ENCODE data around the gene FBXL12. TPM values are rescaled to one million over a fixed set of nuclear protein-coding genes. Genes with fewer than 3 reads are reported as not detected.
"Not testable (repeated sequence)": the region's sequence is repeated elsewhere in the genome, so short reads cannot be mapped to it uniquely, and the experiment has no call there.

Gene FBXL12
- total RNA-seq, 2 experiments from 2014 or later, result 27.3 to 30.8 TPM

DNA sequence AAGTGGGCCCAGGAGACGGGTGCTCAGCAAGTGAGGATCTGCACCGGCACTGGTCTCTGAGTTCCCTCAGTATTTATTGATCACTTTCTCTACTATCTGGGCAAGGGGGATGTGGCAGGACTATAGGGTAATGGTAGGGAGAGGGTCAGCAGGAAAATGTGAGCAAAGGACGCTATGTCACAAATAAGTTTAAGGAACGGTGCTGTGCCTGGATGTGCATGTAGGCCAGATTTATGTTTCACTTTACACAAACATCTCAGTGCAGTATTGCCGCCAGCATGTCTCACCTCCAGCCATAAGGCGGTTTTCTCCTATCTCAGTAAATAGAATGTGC, 34.7 kb downstream of the FBXL12 start:
- ATAC-seq; H3K36me3 Mint-ChIP-seq; CTCF ChIA-PET; H3K27ac Mint-ChIP-seq; H3K9me3 Mint-ChIP-seq (ENCODE audit: low read depth); DNase-seq; H3K27me3 Mint-ChIP-seq; H3K4me3 Mint-ChIP-seq: not testable (repeated sequence)
- H3K4me1 Mint-ChIP-seq, result peaks cover 20% of the 10 kb centered on the region

DNA sequence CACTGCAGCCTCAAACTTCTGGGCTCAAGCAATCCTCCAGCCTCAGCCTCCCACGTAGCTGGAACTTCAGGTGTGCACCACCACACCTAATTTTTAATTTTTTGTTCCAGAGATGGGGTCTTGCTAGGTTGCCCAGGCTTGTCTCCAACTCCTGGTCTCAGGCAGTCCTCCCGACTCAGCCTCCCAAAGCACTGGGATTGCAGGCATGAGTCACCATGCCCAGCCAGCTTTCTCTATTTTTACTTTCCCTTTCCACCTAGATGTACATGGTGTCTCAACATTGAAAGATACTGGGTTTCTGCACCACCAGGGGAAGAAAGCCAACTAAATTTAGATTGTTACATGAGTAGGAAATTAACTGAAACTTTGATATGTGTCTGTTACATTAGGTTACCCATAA, 36.5 kb downstream of the FBXL12 start:
- Mint-ChIP-seq H3K4me3 (no peak overlapping the region), H3K27me3 (no peaks in the 10 kb centered on the region), H3K4me1 (peaks cover 20% of the 10 kb centered on the region), H3K9me3 (ENCODE audit: low read depth) (peaks cover 8% of the 10 kb centered on the region), H3K36me3 (peaks cover 7% of the 10 kb centered on the region), H3K27ac (no peak overlapping the region)
- CTCF ChIA-PET, result interaction anchor here (1.9 kb wide), 1 partner anchor 14 kb away, joined by 9 read pairs; the partner anchor contains the start of gene ZNF846
- no peak for ATAC-seq
- DNase-seq, result no peak

DNA sequence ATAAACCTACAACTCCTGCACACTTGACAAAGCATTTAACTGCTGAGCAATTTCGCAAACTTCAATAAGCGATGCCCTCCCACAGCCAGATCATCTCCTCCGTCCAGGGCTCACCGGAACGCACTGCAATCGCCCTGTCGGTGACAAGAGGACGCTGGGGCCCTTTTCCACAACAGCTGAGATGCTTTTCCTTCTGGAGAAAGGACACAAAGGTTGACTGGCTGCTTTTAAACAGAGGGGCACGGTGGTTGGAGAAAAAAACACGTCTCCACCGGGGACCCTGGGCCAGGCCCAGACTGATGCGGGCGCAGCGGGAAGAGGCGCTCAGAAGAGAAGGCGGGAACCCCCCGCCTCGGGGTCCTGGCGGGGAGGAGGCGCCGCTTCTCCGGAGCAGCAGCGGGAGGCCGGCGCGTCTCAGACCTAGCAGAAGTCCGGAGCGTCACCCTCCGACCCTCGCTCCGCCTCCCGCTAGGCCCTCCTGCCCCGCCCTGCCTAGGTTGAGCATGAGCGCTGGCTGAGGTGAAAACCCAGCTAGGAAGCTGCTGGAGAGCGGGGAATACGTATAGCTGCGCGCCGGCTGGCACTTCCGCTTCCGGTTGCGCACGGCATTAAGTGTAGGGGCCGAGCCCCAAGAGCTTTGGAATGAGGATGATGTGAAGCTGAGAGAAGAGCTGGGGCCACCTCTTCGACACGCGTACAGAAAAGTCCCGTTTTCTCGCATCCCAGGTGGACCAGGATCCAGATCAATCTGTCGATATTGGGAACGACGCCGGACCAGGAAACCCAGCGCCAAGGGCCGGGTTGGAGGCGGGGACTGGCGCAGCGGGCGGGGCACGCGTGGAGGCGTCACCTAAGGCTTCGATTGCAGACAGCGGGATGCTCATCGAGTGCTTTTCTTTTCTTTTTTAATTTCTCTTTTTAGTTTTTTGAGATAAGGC, 50.4 kb downstream of the FBXL12 start, which contains the start of gene ZNF846:
TSS of gene ZNF846 (minus strand) at position 564 of the 938 bp plus-strand sequence. CDS start 3,788 bp downstream, outside the sequence.
- Mint-ChIP-seq H3K27ac (peak within 1 kb of the TSS; percentile 98), H3K4me3 (peak within 1 kb of the TSS; percentile 91), H3K36me3 (peaks cover 29% of the 10 kb centered on the region), H3K4me1 (peaks cover 8% of the 10 kb centered on the region), H3K9me3 (ENCODE audit: low read depth) (peaks cover 9% of the 10 kb centered on the region), H3K27me3 (no peaks in the 10 kb centered on the region)
- CTCF ChIA-PET, result interaction anchor here (0.6 to 2.1 kb wide), 10 partner anchors 15 to 563 kb away, joined by 3 to 9 read pairs (median 4); partner anchors contain the start of genes PIN1, ZNF121, ZNF266 and ZNF561
- DNase-seq (peak; percentile 96), ATAC-seq (peak; percentile 96)

Other genes starting within 250 kb of the FBXL12 start
- 10 to 100 TPM; 53.9 to 55.7 TPM for gene ZNF121, start 234.6 kb downstream of the FBXL12 start, total RNA-seq
- gene ZNF561, start 197.8 kb downstream of the FBXL12 start, total RNA-seq, result 10 to 100 TPM; 23.0 to 30.8 TPM
- gene ZNF562, start 144.0 kb downstream of the FBXL12 start, total RNA-seq, result 10 to 100 TPM; 25.9 to 26.7 TPM
- gene ZNF846, start 50.3 kb downstream of the FBXL12 start, total RNA-seq, result 1 to 10 TPM; 6.0 to 9.6 TPM
- 100 to 1,000 TPM; 354 to 362 TPM for gene UBL5, start 8.8 kb upstream of the FBXL12 start, total RNA-seq
- gene PIN1, start 16.2 kb upstream of the FBXL12 start, total RNA-seq, result 100 to 1,000 TPM; 103 to 116 TPM
- gene OLFM2, start 117.4 kb upstream of the FBXL12 start, total RNA-seq, result 1 to 10 TPM; 3.4 to 5.1 TPM
- under 1 TPM in 1 of 2 experiments, not detected in 1; 0.09 TPM for gene COL5A3, start 191.4 kb upstream of the FBXL12 start, total RNA-seq
- gene RDH8, start 194.4 kb upstream of the FBXL12 start, total RNA-seq, result not detected

Data from activated CD8-positive, alpha-beta memory T cell treated with anti-CD3 and anti-CD28 coated beads, Interleukin-2, amount 10 ng/mL, durations not matched to agents 7 days and 5 days (primary cell).